ENCODE measurements around the gene AUTS2. TPM values are rescaled to one million over a fixed set of nuclear protein-coding genes. Genes with fewer than 3 reads are reported as not detected.
"Not testable (repeated sequence)": the region's sequence is repeated elsewhere in the genome, so short reads cannot be mapped to it uniquely, and the experiment has no call there.

AUTS2 gene
- total RNA-seq, 1 experiment from 2014 or later, result 30.1 TPM

- Histone ChIP-seq H3K36me3 (peaks cover 60% of the 10 kb centered on the region), H3K27ac (no peak overlapping the region), H3K9me3 (replicated peaks) (no peaks in the 10 kb centered on the region), H3K4me1 (no peaks in the 10 kb centered on the region), H3K27me3 (no peaks in the 10 kb centered on the region), H3K4me3 (no peak overlapping the region)
- no peak for DNase-seq
Measured at GRCh38 chr7:70793821-70794220, 1195.5 kb downstream of the AUTS2 start.

- H3K4me1 ChIP-seq, result no peaks in the 10 kb centered on the region
- H3K9me3 ChIP-seq (replicated peaks), result peaks cover 3% of the 10 kb centered on the region; the same call in 1 of the 2 replicates
Measured at GRCh38 chr7:70794962-70795361, 1196.7 kb downstream of the AUTS2 start.

GRCh38 chr7:70795948-70796347, 1197.7 kb downstream of the AUTS2 start:
- peaks cover 38% of the 10 kb centered on the region for H3K36me3 ChIP-seq
- no peaks in the 10 kb centered on the region for H3K4me1 ChIP-seq
- H3K27me3 ChIP-seq, result no peaks in the 10 kb centered on the region
- no peak for DNase-seq
- no peak overlapping the region for H3K27ac ChIP-seq
- H3K9me3 ChIP-seq (replicated peaks), result peaks cover 3% of the 10 kb centered on the region; the same call in 1 of the 2 replicates
- H3K4me3 ChIP-seq, result no peak overlapping the region

More at GRCh38 chr7:70794962-70795361, 1196.7 kb downstream of the AUTS2 start:
- Histone ChIP-seq H3K36me3 (peaks cover 48% of the 10 kb centered on the region), H3K4me3 (no peak overlapping the region), H3K27me3 (no peaks in the 10 kb centered on the region), H3K27ac (no peak overlapping the region)
- DNase-seq, result no peak

- Histone ChIP-seq H3K27me3 (no peaks in the 10 kb centered on the region), H3K4me3 (no peak overlapping the region), H3K9me3 (replicated peaks) (peaks cover 3% of the 10 kb centered on the region), H3K27ac (no peak overlapping the region), H3K36me3 (peaks cover 27% of the 10 kb centered on the region), H3K4me1 (no peaks in the 10 kb centered on the region)
- DNase-seq, result no peak
Measured at GRCh38 chr7:70797109-70797514, 1198.8 kb downstream of the AUTS2 start.

- no peaks in the 10 kb centered on the region for H3K27me3 ChIP-seq
- DNase-seq, result no peak
Measured at GRCh38 chr7:70799841-70800405, 1201.6 kb downstream of the AUTS2 start.

GRCh38 chr7:70805360-70805759, 1207.1 kb downstream of the AUTS2 start:
- no peak overlapping the region for H3K4me3 ChIP-seq
- no peaks in the 10 kb centered on the region; the same call in none of the 2 replicates for H3K9me3 ChIP-seq (replicated peaks)
- no peaks in the 10 kb centered on the region for H3K27me3 ChIP-seq
- no peaks in the 10 kb centered on the region for H3K4me1 ChIP-seq
- no peak overlapping the region for H3K27ac ChIP-seq
- H3K36me3 ChIP-seq, result no peaks in the 10 kb centered on the region
- no peak for DNase-seq

More at GRCh38 chr7:70799841-70800405, 1201.6 kb downstream of the AUTS2 start:
- no peaks in the 10 kb centered on the region for H3K4me1 ChIP-seq
- no peak overlapping the region for H3K27ac ChIP-seq
- H3K9me3 ChIP-seq (replicated peaks), result peaks cover 3% of the 10 kb centered on the region
- no peak overlapping the region for H3K4me3 ChIP-seq
- H3K36me3 ChIP-seq, result 0 out of 2 replicates have a peak, but pooled peaks cover 5% of the 10 kb centered on the region

GRCh38 chr7:70807650-70808049, 1209.4 kb downstream of the AUTS2 start:
- DNase-seq, result no peak
- Histone ChIP-seq H3K27me3 (no peaks in the 10 kb centered on the region), H3K9me3 (replicated peaks) (no peaks in the 10 kb centered on the region), H3K4me1 (no peaks in the 10 kb centered on the region), H3K4me3 (no peak overlapping the region), H3K36me3 (no peaks in the 10 kb centered on the region), H3K27ac (no peak overlapping the region)

GRCh38 chr7:70808876-70809275, 1210.6 kb downstream of the AUTS2 start:
- H3K36me3 ChIP-seq, result no peaks in the 10 kb centered on the region
- DNase-seq, result no peak
- no peak overlapping the region for H3K27ac ChIP-seq

GRCh38 chr7:70810558-70811139, 1212.4 kb downstream of the AUTS2 start:
- Histone ChIP-seq H3K4me1 (no peaks in the 10 kb centered on the region), H3K27ac (no peak overlapping the region), H3K9me3 (replicated peaks) (no peaks in the 10 kb centered on the region), H3K36me3 (no peaks in the 10 kb centered on the region), H3K27me3 (no peaks in the 10 kb centered on the region), H3K4me3 (no peak overlapping the region)
- DNase-seq, result no peak

More at GRCh38 chr7:70808876-70809275, 1210.6 kb downstream of the AUTS2 start:
- Histone ChIP-seq H3K4me3 (no peak overlapping the region), H3K27me3 (no peaks in the 10 kb centered on the region), H3K9me3 (replicated peaks) (no peaks in the 10 kb centered on the region), H3K4me1 (no peaks in the 10 kb centered on the region)

GRCh38 chr7:70812511-70812910, 1214.2 kb downstream of the AUTS2 start:
- no peak for DNase-seq
- no peaks in the 10 kb centered on the region for H3K36me3 ChIP-seq
- H3K27ac ChIP-seq, result no peak overlapping the region

GRCh38 chr7:70822490-70822889, 1224.2 kb downstream of the AUTS2 start:
- not testable (repeated sequence) for H3K4me1 ChIP-seq; H3K9me3 ChIP-seq (replicated peaks); H3K4me3 ChIP-seq; H3K36me3 ChIP-seq; H3K27ac ChIP-seq; DNase-seq; H3K27me3 ChIP-seq

More at GRCh38 chr7:70812511-70812910, 1214.2 kb downstream of the AUTS2 start:
- Histone ChIP-seq H3K4me3 (no peak overlapping the region), H3K27me3 (no peaks in the 10 kb centered on the region), H3K4me1 (no peaks in the 10 kb centered on the region), H3K9me3 (replicated peaks) (no peaks in the 10 kb centered on the region)

GRCh38 chr7:70829221-70830059, 1231.2 kb downstream of the AUTS2 start:
- Histone ChIP-seq H3K27me3 (no peaks in the 10 kb centered on the region), H3K36me3 (no peaks in the 10 kb centered on the region), H3K9me3 (replicated peaks) (no peaks in the 10 kb centered on the region), H3K4me3 (peak overlapping the region; percentile 7; the same call in 1 of the 2 replicates), H3K4me1 (peaks cover 5% of the 10 kb centered on the region), H3K27ac (no peak overlapping the region)
- DNase-seq, result peak; percentile 78 to 85

- peak; percentile 25 to 69 for DNase-seq
- Histone ChIP-seq H3K27me3 (no peaks in the 10 kb centered on the region), H3K9me3 (replicated peaks) (peaks cover under 1% of the 10 kb centered on the region; the same call in 1 of the 2 replicates), H3K4me3 (peak overlapping the region; percentile 7; the same call in 1 of the 2 replicates), H3K36me3 (no peaks in the 10 kb centered on the region), H3K27ac (no peak overlapping the region), H3K4me1 (peaks cover 5% of the 10 kb centered on the region)
Measured at GRCh38 chr7:70830060-70830395, 1231.8 kb downstream of the AUTS2 start.

GRCh38 chr7:70830426-70830825, 1232.2 kb downstream of the AUTS2 start:
- H3K4me3 ChIP-seq, result no peak overlapping the region
- H3K9me3 ChIP-seq (replicated peaks), result peaks cover 3% of the 10 kb centered on the region; the same call in 1 of the 2 replicates
- no peak for DNase-seq

GRCh38 chr7:70833726-70834125, 1235.5 kb downstream of the AUTS2 start:
- peak; percentile 15 to 25 for DNase-seq
- Histone ChIP-seq H3K4me3 (no peak overlapping the region), H3K36me3 (no peaks in the 10 kb centered on the region), H3K4me1 (peaks cover 5% of the 10 kb centered on the region), H3K27me3 (no peaks in the 10 kb centered on the region), H3K27ac (no peak overlapping the region), H3K9me3 (replicated peaks) (peaks cover 3% of the 10 kb centered on the region; the same call in 1 of the 2 replicates)

More at GRCh38 chr7:70830426-70830825, 1232.2 kb downstream of the AUTS2 start:
- Histone ChIP-seq H3K27ac (no peak overlapping the region), H3K36me3 (no peaks in the 10 kb centered on the region), H3K4me1 (peaks cover 5% of the 10 kb centered on the region), H3K27me3 (no peaks in the 10 kb centered on the region)

All from SJCRH30 (cell line).